ENCODE measurements around the gene AKAP12.

AKAP12 gene

GRCh38 chr6:151385177-151385576 lies 145.4 kb downstream of the AKAP12 start:
- no peak for DNase-seq

- DNase-seq, result no peak
Observed at GRCh38 chr6:151387175-151387970, 147.6 kb downstream of the AKAP12 start.

GRCh38 chr6:151388236-151388635 lies 148.5 kb downstream of the AKAP12 start:
- DNase-seq, result no peak

GRCh38 chr6:151388997-151389617 lies 149.3 kb downstream of the AKAP12 start:
- no peak for DNase-seq

- DNase-seq, result no peak
Observed at GRCh38 chr6:151389618-151390275, 150.0 kb downstream of the AKAP12 start.

GRCh38 chr6:151390276-151390850 lies 150.6 kb downstream of the AKAP12 start:
- peak; percentile 92 for DNase-seq

- DNase-seq, result no peak
Observed at GRCh38 chr6:151390851-151391470, 151.2 kb downstream of the AKAP12 start.

GRCh38 chr6:151391471-151392413 lies 152.0 kb downstream of the AKAP12 start, which contains the start of gene ZBTB2:
TSS of gene ZBTB2 (minus strand) at chr6:151391559. CDS start at chr6:151373637, 17,922 bp downstream.
- DNase-seq, result peak; percentile 30

GRCh38 chr6:151392427-151392826 lies 152.7 kb downstream of the AKAP12 start:
- no peak for DNase-seq

- no peak for DNase-seq
Observed at GRCh38 chr6:151393410-151393809, 153.6 kb downstream of the AKAP12 start.

GRCh38 chr6:151399679-151400078 lies 159.9 kb downstream of the AKAP12 start:
- no peak for DNase-seq

GRCh38 chr6:151400473-151400872 lies 160.7 kb downstream of the AKAP12 start:
- DNase-seq, result no peak

GRCh38 chr6:151402228-151402627 lies 162.5 kb downstream of the AKAP12 start:
- no peak for DNase-seq

GRCh38 chr6:151403919-151404308 lies 164.1 kb downstream of the AKAP12 start:
- DNase-seq, result no peak

All from SHP77 treated with DMSO at 0.1 percent for 48 hours (cell line).